Trophoblast cell (in vitro differentiated cells and primary cell): Measurements from ENCODE around the gene ZNF718.

Experiments used
- DNase-seq, 2 donors: peaks; one replicate each; pipeline ENCODE4 v3.0.0-alpha.2; 2016
- H2AFZ ChIP-seq: 2 replicates; pipeline ENCODE4 v1.6.1; 2013; ENCODE audit warnings: low read length, moderate library complexity, mild to moderate bottlenecking; ENCODE audit not compliant: insufficient read depth, poor library complexity
- H2AK5ac ChIP-seq: 2 replicates; pipeline ENCODE4 v1.6.1; 2013; ENCODE audit warnings: mild to moderate bottlenecking, low read length
- H2BK120ac ChIP-seq: 2 replicates; pipeline ENCODE4 v1.6.1; 2013; ENCODE audit warnings: low read length, mild to moderate bottlenecking, moderate library complexity; ENCODE audit not compliant: insufficient read depth, poor library complexity
- H2BK12ac ChIP-seq: 2 replicates; pipeline ENCODE4 v1.6.1; 2013; ENCODE audit warnings: mild to moderate bottlenecking, low read length, moderate library complexity
- H2BK5ac ChIP-seq: 2 replicates; pipeline ENCODE4 v1.6.1; 2013; ENCODE audit warnings: low read length, low read depth, moderate library complexity, mild to moderate bottlenecking; ENCODE audit not compliant: poor library complexity
- H3K14ac ChIP-seq: 2 replicates; pipeline ENCODE4 v1.6.1; 2013; ENCODE audit warnings: mild to moderate bottlenecking, low read length
- H3K18ac ChIP-seq: 2 replicates; pipeline ENCODE4 v1.6.1; 2013; ENCODE audit warnings: mild to moderate bottlenecking, low read length
- H3K23ac ChIP-seq: 2 replicates; pipeline ENCODE4 v1.6.1; 2013; ENCODE audit warnings: low read length
- H3K27ac ChIP-seq: 2 replicates; pipeline ENCODE4 v1.5.1; 2013; ENCODE audit warnings: low read depth, mild to moderate bottlenecking, inconsistent platforms, low read length, moderate library complexity
- H3K27me3 ChIP-seq: 2 replicates; pipeline ENCODE4 v1.6.1; 2013; ENCODE audit warnings: inconsistent platforms, mild to moderate bottlenecking, low read length, moderate library complexity; ENCODE audit not compliant: insufficient read depth
- H3K36me3 ChIP-seq, 2 experiments: 1 replicate in 1 of 2; 2 replicates in 1 of 2; pipeline ENCODE4 v1.6.1; 2013; ENCODE audit warnings: low read length in 2 of 2, mild to moderate bottlenecking in 2 of 2, moderate library complexity in 1 of 2; ENCODE audit not compliant: insufficient read depth in 2 of 2, control insufficient read depth in 1 of 2
- H3K4ac ChIP-seq: 2 replicates; pipeline ENCODE4 v1.6.1; 2013; ENCODE audit warnings: low read depth, mild to moderate bottlenecking, low read length, moderate library complexity
- H3K4me1 ChIP-seq, 2 experiments: 1 replicate in 1 of 2; 2 replicates in 1 of 2; pipeline ENCODE4 v1.6.1; 2013; ENCODE audit warnings: low read length in 2 of 2, mild to moderate bottlenecking in 2 of 2, moderate library complexity in 1 of 2; ENCODE audit not compliant: insufficient read depth in 2 of 2, control insufficient read depth in 1 of 2
- H3K4me2 ChIP-seq: 2 replicates; pipeline ENCODE4 v1.6.1; 2013; ENCODE audit warnings: inconsistent platforms, mild to moderate bottlenecking, low read length, moderate library complexity
- H3K4me3 ChIP-seq: 2 replicates; pipeline ENCODE4 v1.5.1; 2013; ENCODE audit warnings: mild to moderate bottlenecking, low read depth, low read length, inconsistent platforms
- H3K79me1 ChIP-seq: one replicate; pipeline ENCODE4 v1.6.1; 2013; ENCODE audit warnings: low read length
- H3K79me2 ChIP-seq: 2 replicates; pipeline ENCODE4 v1.6.1; 2013; ENCODE audit warnings: low read length, mild to moderate bottlenecking; ENCODE audit not compliant: control insufficient read depth, insufficient read depth, poor library complexity
- H3K9ac ChIP-seq: 2 replicates; pipeline ENCODE4 v1.6.1; 2013; ENCODE audit warnings: mild to moderate bottlenecking, low read length
- H3K9me3 ChIP-seq: 2 replicates; pipeline ENCODE4 v1.6.1; 2013; ENCODE audit warnings: low read depth, mild to moderate bottlenecking, control low read depth, inconsistent platforms, low read length; ENCODE audit not compliant: insufficient read depth
- H4K12ac ChIP-seq: 2 replicates; pipeline ENCODE4 v1.6.1; 2013; ENCODE audit warnings: low read depth, mild to moderate bottlenecking, low read length, moderate library complexity
- H4K8ac ChIP-seq: 2 replicates; pipeline ENCODE4 v1.6.1; 2013; ENCODE audit warnings: low read depth, mild to moderate bottlenecking, low read length, moderate library complexity
- H4K91ac ChIP-seq: one replicate; pipeline ENCODE4 v1.6.1; 2013; ENCODE audit warnings: low read depth, mild to moderate bottlenecking, low read length, moderate library complexity
- WGBS: extraction: QIAGEN DNeasy Blood & Tissue Kit; methylation state at CpG from one replicate; pipeline ENCODE4 v1.1.7; 2013; ENCODE audit warnings: missing lambda C conversion rate; ENCODE audit not compliant: insufficient read length, insufficient coverage; ENCODE audit errors: extremely low coverage; 5-methylcytosine and 5-hydroxymethylcytosine counted together

Gene ZNF718

DNA sequence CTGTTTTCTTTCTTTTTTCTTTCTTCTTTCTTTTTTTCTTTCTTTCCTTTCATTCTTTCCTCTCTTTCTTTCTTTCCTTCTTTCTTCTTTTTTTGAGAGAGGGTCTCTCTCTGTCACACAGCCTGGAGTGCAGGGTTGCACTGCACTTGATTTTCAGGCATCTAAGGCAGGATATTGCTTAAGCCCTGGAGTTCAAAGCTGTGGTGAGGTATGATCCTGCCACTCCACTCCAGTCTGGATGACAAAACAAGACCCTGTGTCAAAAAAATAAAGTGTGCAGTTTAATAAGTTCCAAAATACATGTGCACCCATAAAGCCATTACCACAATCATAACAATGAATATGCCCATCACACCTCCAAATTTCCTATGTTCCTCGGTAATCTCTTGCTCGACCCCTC, 10.6 kb upstream of the ZNF718 start:
- no peak for DNase-seq
- no peak overlapping the region for H2AK5ac ChIP-seq
- H2BK5ac ChIP-seq: no peak overlapping the region
- no peak overlapping the region for H3K4me2 ChIP-seq
- H3K4ac ChIP-seq: no peak overlapping the region
- H3K79me1 ChIP-seq: no peaks in the 10 kb centered on the region
- peaks cover 13% of the 10 kb centered on the region for H3K9me3 ChIP-seq
- no peak overlapping the region for H3K23ac ChIP-seq
- H3K27ac ChIP-seq: no peak overlapping the region
- no peaks in the 10 kb centered on the region for H3K4me1 ChIP-seq
- peaks cover 7% of the 10 kb centered on the region for H3K27me3 ChIP-seq
- H3K18ac ChIP-seq: no peak overlapping the region
- H4K12ac ChIP-seq: no peak overlapping the region
- no peak overlapping the region for H2BK120ac ChIP-seq
- H3K14ac ChIP-seq: no peak overlapping the region
- H3K36me3 ChIP-seq: no peaks in the 10 kb centered on the region
- H2AFZ ChIP-seq: no peak overlapping the region
- no peak overlapping the region for H4K8ac ChIP-seq
- no peak overlapping the region for H3K9ac ChIP-seq
- no peak overlapping the region for H3K4me3 ChIP-seq
- H3K79me2 ChIP-seq: no peaks in the 10 kb centered on the region
- H4K91ac ChIP-seq: no peak overlapping the region
- no CpG with 5 or more reads among the region's 2 CpGs for WGBS
- no peak overlapping the region for H2BK12ac ChIP-seq

DNA sequence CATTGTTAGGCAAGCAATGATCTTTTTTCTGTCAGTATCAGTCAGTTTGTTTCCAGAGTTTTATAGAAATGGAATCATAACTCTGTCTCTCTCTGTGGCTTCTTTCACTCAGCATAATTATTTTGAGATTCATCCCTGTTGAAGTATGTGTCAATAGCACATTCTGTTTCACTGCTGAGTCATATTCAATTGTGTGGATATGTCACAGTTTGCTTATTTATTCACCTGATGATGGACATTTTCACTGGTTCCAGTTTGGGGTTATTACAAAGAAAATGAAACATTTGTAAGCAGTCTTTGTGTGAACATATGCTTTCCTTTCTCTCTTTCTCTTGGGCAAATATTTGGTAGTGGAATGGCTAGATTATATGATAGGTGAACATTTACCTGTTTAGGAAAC, 10.2 kb upstream of the ZNF718 start:
- H3K36me3 ChIP-seq: no peaks in the 10 kb centered on the region
- no peak for DNase-seq
- no peak overlapping the region for H3K14ac ChIP-seq
- no peak overlapping the region for H3K23ac ChIP-seq
- H2AK5ac ChIP-seq: no peak overlapping the region
- no peak overlapping the region for H2BK5ac ChIP-seq
- H2BK120ac ChIP-seq: no peak overlapping the region
- H3K79me2 ChIP-seq: no peaks in the 10 kb centered on the region
- H3K9me3 ChIP-seq: peaks cover 11% of the 10 kb centered on the region
- H4K8ac ChIP-seq: no peak overlapping the region
- no peak overlapping the region for H2BK12ac ChIP-seq
- no peaks in the 10 kb centered on the region for H3K4me1 ChIP-seq
- H2AFZ ChIP-seq: no peak overlapping the region
- no peak overlapping the region for H3K9ac ChIP-seq
- no peaks in the 10 kb centered on the region for H3K79me1 ChIP-seq
- H3K18ac ChIP-seq: no peak overlapping the region
- no peak overlapping the region for H3K4me3 ChIP-seq
- peaks cover 2% of the 10 kb centered on the region for H3K27me3 ChIP-seq
- H3K27ac ChIP-seq: no peak overlapping the region
- no peak overlapping the region for H3K4me2 ChIP-seq
- H4K91ac ChIP-seq: no peak overlapping the region
- H4K12ac ChIP-seq: no peak overlapping the region
- no peak overlapping the region for H3K4ac ChIP-seq

DNA sequence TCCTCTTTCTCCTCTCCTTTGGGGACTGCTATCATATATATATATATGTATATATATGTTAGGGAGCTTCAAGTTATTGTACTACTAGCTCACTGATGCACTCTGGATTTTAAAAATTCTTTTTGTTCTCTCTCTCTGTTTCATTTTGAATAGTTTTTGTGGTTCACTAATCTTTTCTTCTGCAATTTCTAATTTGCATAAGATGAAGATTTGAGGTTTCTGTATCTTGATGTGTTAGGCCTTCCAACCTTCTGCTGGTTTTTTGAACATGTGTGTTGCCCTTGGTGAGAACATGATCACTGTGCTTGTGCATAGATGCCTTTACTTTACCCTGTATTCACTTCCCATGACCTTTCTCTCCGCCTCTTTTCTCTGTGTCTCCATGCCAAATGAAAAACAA, 7.8 kb upstream of the ZNF718 start:
- DNase-seq: no peak
- Histone ChIP-seq H3K27me3 (no peaks in the 10 kb centered on the region), H3K4me1 (no peaks in the 10 kb centered on the region), H3K79me2 (no peaks in the 10 kb centered on the region), H4K91ac (no peak overlapping the region), H3K27ac (no peak overlapping the region), H2BK12ac (no peak overlapping the region), H2AFZ (no peak overlapping the region), H4K8ac (no peak overlapping the region), H3K9me3 (peaks cover 7% of the 10 kb centered on the region), H3K9ac (no peak overlapping the region), H2AK5ac (no peak overlapping the region), H3K18ac (no peak overlapping the region), H3K23ac (no peak overlapping the region), H3K4ac (no peak overlapping the region), H3K79me1 (no peaks in the 10 kb centered on the region), H3K36me3 (no peaks in the 10 kb centered on the region), H4K12ac (no peak overlapping the region), H2BK5ac (no peak overlapping the region), H3K14ac (no peak overlapping the region), H3K4me2 (no peak overlapping the region), H3K4me3 (no peak overlapping the region), H2BK120ac (no peak overlapping the region)
- no CpG with 5 or more reads among the region's 1 CpG for WGBS

DNA sequence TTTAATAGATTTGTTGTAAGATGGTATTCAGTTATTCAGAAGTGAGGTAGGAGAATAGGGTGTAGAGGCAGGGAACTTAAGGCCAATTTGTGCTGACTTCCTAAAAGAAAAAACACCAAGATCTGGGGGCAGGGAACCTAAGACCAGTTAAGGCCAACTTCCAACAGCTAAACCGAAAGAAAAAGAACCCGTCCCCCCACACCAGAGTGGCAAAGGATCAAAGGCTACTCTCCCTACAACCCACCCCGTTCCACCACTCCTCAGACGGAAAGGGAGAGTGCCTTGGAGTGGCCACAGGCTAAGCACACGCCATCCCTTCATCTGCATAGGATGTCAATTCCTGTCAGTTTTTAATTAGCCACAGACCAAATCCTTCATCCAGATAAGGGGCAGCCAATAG, 3.7 kb upstream of the ZNF718 start:
- Histone ChIP-seq H4K8ac (no peak overlapping the region), H3K4me3 (no peak overlapping the region), H2AFZ (no peak overlapping the region), H3K4me1 (peaks cover 1 to 5% of the 10 kb centered on the region in 2 experiments), H2BK120ac (no peak overlapping the region), H4K91ac (no peak overlapping the region), H3K4ac (no peak overlapping the region), H3K9me3 (no peaks in the 10 kb centered on the region), H3K18ac (no peak overlapping the region), H2BK5ac (no peak overlapping the region), H3K27ac (no peak overlapping the region), H3K79me2 (peaks cover 12% of the 10 kb centered on the region), H3K27me3 (no peaks in the 10 kb centered on the region), H3K14ac (no peak overlapping the region), H3K36me3 (peaks cover 2% of the 10 kb centered on the region in 2 experiments), H3K79me1 (peaks cover 12% of the 10 kb centered on the region), H2AK5ac (no peak overlapping the region), H3K4me2 (no peak overlapping the region), H2BK12ac (no peak overlapping the region), H3K9ac (no peak overlapping the region), H3K23ac (no peak overlapping the region), H4K12ac (no peak overlapping the region)
- no CpG with 5 or more reads among the region's 5 CpGs for WGBS
- DNase-seq: no peak
